Adipocyte (in vitro differentiated cells): ENCODE results near the gene UBE2J1.

Source experiments
- DNase-seq: peaks from one replicate; pipeline ENCODE4 v3.0.0-alpha.2; 2015; ENCODE audit warnings: low read depth
- H3K27me3 ChIP-seq: replicated peaks from 2 replicates; pipeline ENCODE4 v1.7.0; 2013; ENCODE audit warnings: mild to moderate bottlenecking, low read length, moderate library complexity; ENCODE audit not compliant: control insufficient read depth, insufficient read depth
- H3K36me3 ChIP-seq: 2 replicates; pipeline ENCODE4 v1.7.0; 2013; ENCODE audit warnings: low read length, mild to moderate bottlenecking, moderate library complexity; ENCODE audit not compliant: control insufficient read depth, insufficient read depth, severe bottlenecking
- H3K4me1 ChIP-seq: 2 replicates; pipeline ENCODE4 v1.7.0; 2013; ENCODE audit warnings: mild to moderate bottlenecking, low read length, moderate library complexity; ENCODE audit not compliant: control insufficient read depth, insufficient read depth
- H3K4me3 ChIP-seq: 2 replicates; pipeline ENCODE4 v1.7.0; 2013; ENCODE audit warnings: mild to moderate bottlenecking, low read length, moderate library complexity
- H3K9ac ChIP-seq: 2 replicates; pipeline ENCODE4 v1.7.0; 2013; ENCODE audit warnings: mild to moderate bottlenecking, low read length, moderate library complexity
- H3K9me3 ChIP-seq: 2 replicates; pipeline ENCODE4 v1.7.0; 2013; ENCODE audit warnings: mild to moderate bottlenecking, low read length, moderate library complexity; ENCODE audit not compliant: control insufficient read depth

UBE2J1 gene

GRCh38 chr6:89347825-89348224, 4.7 kb downstream of the UBE2J1 start:
- DNase-seq = peak; percentile 45
- no peaks in the 10 kb centered on the region for H3K36me3 ChIP-seq
- H3K4me1 ChIP-seq = peaks cover 32% of the 10 kb centered on the region
- H3K27me3 ChIP-seq = no peaks in the 10 kb centered on the region
- H3K9me3 ChIP-seq = no peaks in the 10 kb centered on the region
- H3K9ac ChIP-seq = no peak overlapping the region
- H3K4me3 ChIP-seq = no peak overlapping the region

- DNase-seq = no peak
- Histone ChIP-seq H3K9ac (no peak overlapping the region), H3K27me3 (no peaks in the 10 kb centered on the region), H3K4me1 (peaks cover 32% of the 10 kb centered on the region), H3K36me3 (peaks cover 9% of the 10 kb centered on the region), H3K4me3 (no peak overlapping the region), H3K9me3 (no peaks in the 10 kb centered on the region)
Measured at GRCh38 chr6:89346433-89346832, 6.1 kb downstream of the UBE2J1 start.

GRCh38 chr6:89339565-89339964, 13.0 kb downstream of the UBE2J1 start:
- H3K27me3 ChIP-seq = no peaks in the 10 kb centered on the region
- H3K9ac ChIP-seq = no peak overlapping the region
- no peaks in the 10 kb centered on the region for H3K9me3 ChIP-seq
- no peak for DNase-seq
- no peaks in the 10 kb centered on the region for H3K4me1 ChIP-seq
- peaks cover 52% of the 10 kb centered on the region for H3K36me3 ChIP-seq
- no peak overlapping the region for H3K4me3 ChIP-seq

GRCh38 chr6:89335164-89335563, 17.4 kb downstream of the UBE2J1 start:
- Histone ChIP-seq H3K9me3 (no peaks in the 10 kb centered on the region), H3K36me3 (peaks cover 64% of the 10 kb centered on the region), H3K9ac (no peak overlapping the region), H3K4me3 (no peak overlapping the region), H3K27me3 (no peaks in the 10 kb centered on the region), H3K4me1 (no peaks in the 10 kb centered on the region)
- no peak for DNase-seq

- peaks cover 81% of the 10 kb centered on the region for H3K36me3 ChIP-seq
- peak; percentile 18 for DNase-seq
Measured at GRCh38 chr6:89330910-89331309, 21.6 kb downstream of the UBE2J1 start.

GRCh38 chr6:89328976-89329375, 23.5 kb downstream of the UBE2J1 start:
- no peak overlapping the region for H3K9ac ChIP-seq
- no peaks in the 10 kb centered on the region for H3K4me1 ChIP-seq
- H3K9me3 ChIP-seq = no peaks in the 10 kb centered on the region
- H3K27me3 ChIP-seq = no peaks in the 10 kb centered on the region
- no peak overlapping the region for H3K4me3 ChIP-seq
- no peak for DNase-seq
- peaks cover 73% of the 10 kb centered on the region for H3K36me3 ChIP-seq

More at GRCh38 chr6:89330910-89331309, 21.6 kb downstream of the UBE2J1 start:
- Histone ChIP-seq H3K4me3 (no peak overlapping the region), H3K9me3 (no peaks in the 10 kb centered on the region), H3K27me3 (no peaks in the 10 kb centered on the region), H3K9ac (no peak overlapping the region), H3K4me1 (no peaks in the 10 kb centered on the region)

- Histone ChIP-seq H3K4me1 (peaks cover 8% of the 10 kb centered on the region), H3K9me3 (no peaks in the 10 kb centered on the region), H3K36me3 (peaks cover 36% of the 10 kb centered on the region), H3K4me3 (no peak overlapping the region), H3K27me3 (no peaks in the 10 kb centered on the region), H3K9ac (no peak overlapping the region)
- DNase-seq = no peak
Measured at GRCh38 chr6:89324304-89324703, 28.2 kb downstream of the UBE2J1 start.

- Histone ChIP-seq H3K9ac (no peak overlapping the region), H3K9me3 (no peaks in the 10 kb centered on the region), H3K27me3 (no peaks in the 10 kb centered on the region), H3K4me3 (no peak overlapping the region), H3K4me1 (peaks cover 8% of the 10 kb centered on the region), H3K36me3 (peaks cover 29% of the 10 kb centered on the region)
- DNase-seq = no peak
Measured at GRCh38 chr6:89323511-89323971, 29.0 kb downstream of the UBE2J1 start.

- Histone ChIP-seq H3K9me3 (no peaks in the 10 kb centered on the region), H3K4me3 (no peak overlapping the region), H3K27me3 (no peaks in the 10 kb centered on the region), H3K9ac (no peak overlapping the region), H3K4me1 (peaks cover 8% of the 10 kb centered on the region), H3K36me3 (peaks cover 9% of the 10 kb centered on the region)
- DNase-seq = no peak
Measured at GRCh38 chr6:89321131-89321970, 31.2 kb downstream of the UBE2J1 start.

GRCh38 chr6:89320012-89320559, 32.4 kb downstream of the UBE2J1 start:
- H3K36me3 ChIP-seq = peaks cover 4% of the 10 kb centered on the region
- H3K4me3 ChIP-seq = no peak overlapping the region
- no peak for DNase-seq
- H3K27me3 ChIP-seq = no peaks in the 10 kb centered on the region
- H3K4me1 ChIP-seq = peaks cover 8% of the 10 kb centered on the region
- H3K9me3 ChIP-seq = no peaks in the 10 kb centered on the region
- no peak overlapping the region for H3K9ac ChIP-seq

- no peak for DNase-seq
- peaks cover 14% of the 10 kb centered on the region for H3K4me1 ChIP-seq
Measured at GRCh38 chr6:89317067-89317466, 35.5 kb downstream of the UBE2J1 start.

More at GRCh38 chr6:89317067-89317466, 35.5 kb downstream of the UBE2J1 start:
- no peak overlapping the region for H3K9ac ChIP-seq
- no peaks in the 10 kb centered on the region for H3K27me3 ChIP-seq
- H3K4me3 ChIP-seq = no peak overlapping the region
- H3K9me3 ChIP-seq = no peaks in the 10 kb centered on the region
- peaks cover 2% of the 10 kb centered on the region for H3K36me3 ChIP-seq
